Ectodermal cell (in vitro differentiated cells): ENCODE measurements around the gene TRAF3IP3.
A peak's percentile ranks its signal among the peaks of the same experiment; 100 is the strongest.

Experiments
- H3K27ac ChIP-seq: 2 replicates; pipeline ENCODE4 v1.7.0; 2013; ENCODE audit warnings: mild to moderate bottlenecking, low read depth, low read length; ENCODE audit not compliant: insufficient read depth, poor library complexity, severe bottlenecking
- H3K27me3 ChIP-seq: 2 replicates; pipeline ENCODE4 v1.7.0; 2013; ENCODE audit warnings: mild to moderate bottlenecking, low read length; ENCODE audit not compliant: insufficient read depth, control insufficient read depth, poor library complexity, severe bottlenecking
- H3K36me3 ChIP-seq: one replicate; pipeline ENCODE4 v1.7.0; 2013; ENCODE audit warnings: low read length; ENCODE audit not compliant: control insufficient read depth, insufficient read depth
- H3K4me1 ChIP-seq: one replicate; pipeline ENCODE4 v1.7.0; 2013; ENCODE audit warnings: low read length; ENCODE audit not compliant: control insufficient read depth, insufficient read depth
- H3K4me3 ChIP-seq: 2 replicates; pipeline ENCODE4 v1.7.0; 2013; ENCODE audit warnings: low read depth, low read length, control low read depth; ENCODE audit not compliant: insufficient read depth
- H3K9me3 ChIP-seq: 2 replicates; pipeline ENCODE4 v1.7.0; 2013; ENCODE audit warnings: mild to moderate bottlenecking, low read length, moderate library complexity; ENCODE audit not compliant: control insufficient read depth
- WGBS, 2 experiments: methylation state at CpG; one replicate each; pipeline ENCODE4 v1.1.7; 2013; ENCODE audit warnings: missing lambda C conversion rate in 2 of 2; 5-methylcytosine and 5-hydroxymethylcytosine counted together

The TRAF3IP3 gene

GRCh38 chr1:209823143-209824041 is 67.5 kb downstream of the TRAF3IP3 start:
- 46 to 50% methylated on average over 12 of the region's 12 CpGs for WGBS, 2 experiments
- Histone ChIP-seq H3K4me1 (no peaks in the 10 kb centered on the region), H3K27me3 (peaks cover 18% of the 10 kb centered on the region), H3K4me3 (no peak overlapping the region), H3K27ac (no peak overlapping the region), H3K9me3 (no peaks in the 10 kb centered on the region), H3K36me3 (no peaks in the 10 kb centered on the region)

GRCh38 chr1:209825591-209826434 is 70.0 kb downstream of the TRAF3IP3 start:
- Histone ChIP-seq H3K27me3 (peaks cover 7% of the 10 kb centered on the region), H3K4me3 (no peak overlapping the region), H3K9me3 (no peaks in the 10 kb centered on the region), H3K27ac (no peak overlapping the region), H3K4me1 (peaks cover 4% of the 10 kb centered on the region), H3K36me3 (peaks cover 6% of the 10 kb centered on the region)
- WGBS, 2 experiments, result 87% methylated on average over 11 of the region's 11 CpGs

DNA sequence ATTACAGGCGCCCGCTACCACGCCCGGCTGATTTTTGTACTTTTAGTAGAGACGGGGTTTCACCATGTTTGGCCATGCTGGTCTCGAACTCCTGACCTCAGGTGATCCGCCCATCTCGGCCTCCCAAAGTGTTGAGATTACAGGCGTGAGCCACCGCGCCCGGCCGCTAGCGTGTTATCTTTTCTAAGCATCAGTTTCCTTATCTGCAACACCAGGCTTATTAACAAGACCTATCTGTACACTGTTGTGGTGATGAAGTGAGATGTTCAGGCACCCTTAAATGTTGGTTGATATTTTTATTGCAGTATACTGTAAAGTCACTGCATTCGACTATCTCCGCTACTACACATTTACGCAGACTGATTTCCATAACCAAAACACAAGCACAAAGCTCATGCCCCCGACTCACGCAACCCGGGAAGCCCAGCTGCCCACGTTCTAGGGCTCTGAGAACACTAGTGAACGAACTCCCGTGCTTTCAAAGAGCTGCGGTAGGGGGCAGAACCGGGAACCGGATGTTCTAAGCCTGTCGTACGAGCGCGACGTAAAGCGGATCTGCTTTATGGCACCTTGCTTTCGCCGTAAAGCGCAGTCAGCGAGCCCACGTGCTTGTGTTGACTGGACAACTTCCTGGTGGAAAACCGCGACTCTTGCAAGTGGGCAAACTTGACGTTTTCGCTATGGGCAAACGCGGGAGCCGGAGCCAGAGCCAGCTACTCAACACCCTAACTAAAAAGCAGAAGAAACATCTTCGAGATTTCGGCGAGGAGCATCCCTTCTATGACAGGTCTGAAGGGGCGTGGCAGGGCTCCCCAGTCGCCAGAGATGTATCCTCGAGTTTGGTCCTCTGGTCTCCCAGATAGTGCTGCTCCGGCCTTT is 71.8 kb downstream of the TRAF3IP3 start, which contains the start of gene UTP25:
Gene UTP25, plus strand, starts transcription at position 589 of the 879 bp plus-strand sequence. Its CDS starts 92 bp downstream, at position 681.
- peak within 1 kb of the TSS; percentile 79 for H3K4me3 ChIP-seq
- WGBS, 2 experiments, result 30 to 31% methylated on average over 51 of the region's 51 CpGs

DNA sequence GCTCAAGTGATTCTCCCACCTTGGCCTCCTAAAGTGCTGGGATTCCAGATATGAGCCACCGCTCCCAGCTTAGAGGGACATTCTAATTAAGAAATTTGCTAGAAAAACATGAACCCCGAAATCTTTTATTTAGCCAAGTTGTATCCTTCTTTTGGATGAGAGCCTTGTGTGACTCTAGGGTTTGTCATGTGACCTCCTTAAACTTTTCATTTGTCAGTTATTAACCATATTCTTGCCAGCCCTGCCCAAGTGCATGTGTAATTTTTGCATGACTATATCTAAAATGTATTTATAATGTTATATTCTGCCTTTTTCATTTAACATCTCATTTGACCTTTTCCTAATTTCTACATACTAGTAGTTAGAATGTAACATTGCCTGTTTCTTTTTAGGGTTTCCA is 73.9 kb downstream of the TRAF3IP3 start:
- Histone ChIP-seq H3K27me3 (no peaks in the 10 kb centered on the region), H3K36me3 (peaks cover 28% of the 10 kb centered on the region)
- WGBS, 2 experiments, result 92 to 99% methylated on average over 2 of the region's 2 CpGs

More for the DNA sequence above, 71.8 kb downstream of the TRAF3IP3 start, which contains the start of gene UTP25:
- Histone ChIP-seq H3K4me1 (peaks cover 4% of the 10 kb centered on the region), H3K36me3 (peaks cover 11% of the 10 kb centered on the region), H3K27ac (no peak within 1 kb of the TSS), H3K27me3 (peaks cover 4% of the 10 kb centered on the region), H3K9me3 (no peaks in the 10 kb centered on the region)

GRCh38 chr1:209830722-209831121 is 74.9 kb downstream of the TRAF3IP3 start:
- H3K36me3 ChIP-seq, result peaks cover 28% of the 10 kb centered on the region
- no peak overlapping the region for H3K27ac ChIP-seq
- no peaks in the 10 kb centered on the region for H3K27me3 ChIP-seq
- no peak overlapping the region for H3K4me3 ChIP-seq
- H3K9me3 ChIP-seq, result no peaks in the 10 kb centered on the region
- peaks cover 4% of the 10 kb centered on the region for H3K4me1 ChIP-seq
- 97 to 99% methylated on average over 3 of the region's 3 CpGs for WGBS, 2 experiments

More for the DNA sequence above, 73.9 kb downstream of the TRAF3IP3 start:
- Histone ChIP-seq H3K9me3 (no peaks in the 10 kb centered on the region), H3K4me3 (no peak overlapping the region), H3K27ac (no peak overlapping the region), H3K4me1 (peaks cover 4% of the 10 kb centered on the region)

DNA sequence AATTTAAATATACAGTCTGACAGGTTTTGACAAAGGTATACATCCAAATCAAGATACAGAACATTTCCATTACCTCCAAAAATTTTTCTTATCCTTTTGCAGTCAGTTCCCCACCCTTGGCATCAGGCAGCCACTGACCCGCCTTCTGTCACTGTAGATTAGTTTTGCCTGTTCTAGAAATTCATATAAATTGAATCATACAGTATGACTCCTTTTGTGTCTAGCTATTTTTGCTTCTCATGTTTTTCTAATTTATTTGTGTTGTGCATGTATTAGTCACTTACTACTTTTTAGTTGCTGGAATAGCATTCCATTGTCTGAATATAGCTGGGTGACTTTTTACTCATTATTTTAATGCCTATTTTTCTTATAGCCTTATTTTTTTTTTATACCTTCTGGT is 75.8 kb downstream of the TRAF3IP3 start:
- Histone ChIP-seq H3K27ac (no peak overlapping the region), H3K4me3 (no peak overlapping the region), H3K36me3 (peaks cover 32% of the 10 kb centered on the region), H3K27me3 (no peaks in the 10 kb centered on the region), H3K4me1 (peaks cover 4% of the 10 kb centered on the region), H3K9me3 (no peaks in the 10 kb centered on the region)
- 100% methylated on average over 1 of the region's 1 CpG; no CpG with 5 or more reads in 1 of the 2 experiments for WGBS, 2 experiments
